Activated CD8-positive, alpha-beta T cell treated with anti-CD3 and anti-CD28 coated beads, Interleukin-2, amount 10 ng/mL, durations not matched to agents 7 days and 5 days (primary cell): ENCODE data around the gene ERF. TPM values are rescaled to one million over a fixed set of nuclear protein-coding genes. Genes with fewer than 3 reads are reported as not detected.
A peak's percentile ranks its signal among the peaks of the same experiment; 100 is the strongest.

ENCODE experiments used
- ATAC-seq: fragments of 150-1000 bp; cut with Tn5 transposase; one replicate; pipeline ENCODE4 v1.10.0; 2021; ENCODE audit warnings: moderate library complexity
- CTCF ChIA-PET: fragments of 350-600 bp; sonication (Branson Sonifier 250); formaldehyde crosslinking; loops from one replicate; lab custom pipeline; 2021; ENCODE audit warnings: antibody characterized with exemption; lab: Charles Lee
- POLR2A ChIA-PET: fragments of 350-600 bp; sonication (Branson Sonifier 250); formaldehyde crosslinking; loops from one replicate; lab custom pipeline; 2021; ENCODE audit warnings: antibody characterized with exemption; lab: Charles Lee
- DNase-seq: peaks from one replicate; pipeline ENCODE4 v3.0.0-alpha.2; 2020
- H3K27ac Mint-ChIP-seq: one replicate; pipeline ENCODE4 v1.8.0; 2021; ENCODE audit warnings: mild to moderate bottlenecking, mixed read lengths
- H3K27me3 Mint-ChIP-seq: one replicate; pipeline ENCODE4 v1.8.0; 2021; ENCODE audit warnings: low read depth, mixed read lengths
- H3K36me3 Mint-ChIP-seq: one replicate; pipeline ENCODE4 v1.8.0; 2021; ENCODE audit warnings: low read depth, mixed read lengths
- H3K4me1 Mint-ChIP-seq: one replicate; pipeline ENCODE4 v1.8.0; 2021; ENCODE audit warnings: low read depth, mixed read lengths
- H3K4me3 Mint-ChIP-seq: one replicate; pipeline ENCODE4 v1.8.0; 2021; ENCODE audit warnings: mild to moderate bottlenecking, mixed read lengths
- H3K9me3 Mint-ChIP-seq: one replicate; pipeline ENCODE4 v1.8.0; 2022; ENCODE audit warnings: mixed read lengths; ENCODE audit not compliant: insufficient read depth
- total RNA-seq, 2 experiments: library from RNA; stranded (reverse); gene quantifications; one replicate each; pipeline ENCODE4 v1.2.3, GENCODE V29; 2021

Gene ERF
- total RNA-seq, 2 experiments from 2014 or later: 49.9 to 54.5 TPM

- peaks cover 35% of the 10 kb centered on the region for H3K36me3 Mint-ChIP-seq
Observed at GRCh38 chr19:42273407-42274064, 18.6 kb upstream of the ERF start.

GRCh38 chr19:42272989-42273406, 18.1 kb upstream of the ERF start:
- peaks cover 56% of the 10 kb centered on the region for H3K4me1 Mint-ChIP-seq
- ATAC-seq: no peak
- POLR2A ChIA-PET: no interaction called here

More at GRCh38 chr19:42273407-42274064, 18.6 kb upstream of the ERF start:
- H3K4me1 Mint-ChIP-seq: peaks cover 60% of the 10 kb centered on the region
- no peak overlapping the region for H3K27ac Mint-ChIP-seq
- no peak overlapping the region for H3K4me3 Mint-ChIP-seq
- DNase-seq (no peak), ATAC-seq (no peak)
- CTCF ChIA-PET: no interaction called here
- H3K9me3 Mint-ChIP-seq: no peaks in the 10 kb centered on the region
- POLR2A ChIA-PET: no interaction called here
- H3K27me3 Mint-ChIP-seq: no peaks in the 10 kb centered on the region

GRCh38 chr19:42272535-42272897, 17.6 kb upstream of the ERF start:
- CTCF ChIA-PET: interaction anchor here (0.7 kb wide), 1 partner anchor 17 kb away, joined by 3 read pairs; no protein-coding TSS in a partner anchor
- DNase-seq: no peak

More at GRCh38 chr19:42272989-42273406, 18.1 kb upstream of the ERF start:
- Mint-ChIP-seq H3K4me3 (no peak overlapping the region), H3K36me3 (peaks cover 35% of the 10 kb centered on the region), H3K27me3 (no peaks in the 10 kb centered on the region), H3K27ac (no peak overlapping the region), H3K9me3 (no peaks in the 10 kb centered on the region)
- no peak for DNase-seq
- CTCF ChIA-PET: no interaction called here

GRCh38 chr19:42271861-42272534, 17.1 kb upstream of the ERF start:
- H3K4me3 Mint-ChIP-seq: no peak overlapping the region
- ATAC-seq: no peak
- peaks cover 58% of the 10 kb centered on the region for H3K4me1 Mint-ChIP-seq
- ChIA-PET CTCF (interaction anchor here (0.7 to 3.2 kb wide), 3 partner anchors 8 to 139 kb away, joined by 3 to 60 read pairs (median 8); partner anchors contain the start of gene POU2F2), POLR2A (no interaction called here)
- peaks cover 35% of the 10 kb centered on the region for H3K36me3 Mint-ChIP-seq
- no peaks in the 10 kb centered on the region for H3K9me3 Mint-ChIP-seq
- no peaks in the 10 kb centered on the region for H3K27me3 Mint-ChIP-seq
- no peak for DNase-seq
- no peak overlapping the region for H3K27ac Mint-ChIP-seq

More at GRCh38 chr19:42272535-42272897, 17.6 kb upstream of the ERF start:
- no peaks in the 10 kb centered on the region for H3K27me3 Mint-ChIP-seq
- no peak for ATAC-seq
- POLR2A ChIA-PET: no interaction called here
- no peak overlapping the region for H3K4me3 Mint-ChIP-seq
- H3K27ac Mint-ChIP-seq: no peak overlapping the region
- peaks cover 59% of the 10 kb centered on the region for H3K4me1 Mint-ChIP-seq
- peaks cover 35% of the 10 kb centered on the region for H3K36me3 Mint-ChIP-seq
- H3K9me3 Mint-ChIP-seq: no peaks in the 10 kb centered on the region

- Mint-ChIP-seq H3K27ac (no peak overlapping the region), H3K4me1 (peaks cover 49% of the 10 kb centered on the region), H3K27me3 (no peaks in the 10 kb centered on the region), H3K9me3 (no peaks in the 10 kb centered on the region), H3K4me3 (no peak overlapping the region), H3K36me3 (peaks cover 32% of the 10 kb centered on the region)
- DNase-seq (no peak), ATAC-seq (no peak)
- ChIA-PET CTCF (interaction anchor here (0.7 to 3.2 kb wide), 5 partner anchors 9 to 138 kb away, joined by 3 to 60 read pairs (median 8); partner anchors contain the start of genes GSK3A and POU2F2), POLR2A (interaction anchor here (0.6 to 2.0 kb wide), 9 partner anchors 9 to 177 kb away, joined by 3 to 33 read pairs (median 5); partner anchors contain the start of genes GSK3A, PAFAH1B3 and PRR19)
Observed at GRCh38 chr19:42271045-42271419, 16.1 kb upstream of the ERF start.

GRCh38 chr19:42270346-42271044, 15.6 kb upstream of the ERF start:
- POLR2A ChIA-PET: interaction anchor here (0.6 to 2.0 kb wide), 17 partner anchors 9 to 194 kb away, joined by 3 to 33 read pairs (median 4); partner anchors contain the start of genes GSK3A, PAFAH1B3, PRR19 and ZNF574
- ATAC-seq: peak; percentile 2
- H3K36me3 Mint-ChIP-seq: peaks cover 28% of the 10 kb centered on the region
- no peak overlapping the region for H3K27ac Mint-ChIP-seq
- CTCF ChIA-PET: interaction anchor here (0.7 to 3.2 kb wide), 8 partner anchors 10 to 161 kb away, joined by 3 to 60 read pairs (median 3); partner anchors contain the start of genes GSK3A and POU2F2
- H3K9me3 Mint-ChIP-seq: no peaks in the 10 kb centered on the region
- H3K4me3 Mint-ChIP-seq: no peak overlapping the region
- peaks cover 45% of the 10 kb centered on the region for H3K4me1 Mint-ChIP-seq
- H3K27me3 Mint-ChIP-seq: no peaks in the 10 kb centered on the region
- peak; percentile 81 for DNase-seq

GRCh38 chr19:42269478-42270345, 14.8 kb upstream of the ERF start:
- ATAC-seq (no peak), DNase-seq (no peak)
- ChIA-PET CTCF (interaction anchor here (0.7 to 3.2 kb wide), 6 partner anchors 10 to 161 kb away, joined by 3 to 60 read pairs (median 3); partner anchors contain the start of gene GSK3A), POLR2A (interaction anchor here (0.6 to 2.0 kb wide), 13 partner anchors 9 to 127 kb away, joined by 3 to 33 read pairs (median 5); partner anchors contain the start of gene GSK3A)
- no peak overlapping the region for H3K4me3 Mint-ChIP-seq
- peaks cover 38% of the 10 kb centered on the region for H3K4me1 Mint-ChIP-seq
- H3K9me3 Mint-ChIP-seq: no peaks in the 10 kb centered on the region
- peaks cover 22% of the 10 kb centered on the region for H3K36me3 Mint-ChIP-seq
- no peak overlapping the region for H3K27ac Mint-ChIP-seq
- no peaks in the 10 kb centered on the region for H3K27me3 Mint-ChIP-seq

- Mint-ChIP-seq H3K4me1 (peaks cover 34% of the 10 kb centered on the region), H3K27me3 (no peaks in the 10 kb centered on the region)
- CTCF ChIA-PET: interaction anchor here (3.2 kb wide), 1 partner anchor 11 kb away, joined by 60 read pairs; no protein-coding TSS in a partner anchor
Observed at GRCh38 chr19:42268704-42269477, 14.0 kb upstream of the ERF start, which contains the start of gene CIC. CIC (plus strand) TSS chr19:42269252; CDS start chr19:42271784, 2,532 bp downstream.

GRCh38 chr19:42268142-42268703, 13.3 kb upstream of the ERF start:
- CTCF ChIA-PET: interaction anchor here (0.7 to 1.4 kb wide), 3 partner anchors 11 to 141 kb away, joined by 3 to 7 read pairs (median 3); no protein-coding TSS in a partner anchor
- ATAC-seq (peak; percentile 68), DNase-seq (peak; percentile 100)
- H3K27me3 Mint-ChIP-seq: no peaks in the 10 kb centered on the region
- no peak overlapping the region for H3K27ac Mint-ChIP-seq
- H3K4me3 Mint-ChIP-seq: no peak overlapping the region
- POLR2A ChIA-PET: interaction anchor here (0.7 to 1.4 kb wide), 4 partner anchors 9 to 16 kb away, joined by 4 read pairs; no protein-coding TSS in a partner anchor
- H3K36me3 Mint-ChIP-seq: peaks cover 9% of the 10 kb centered on the region
- peaks cover 31% of the 10 kb centered on the region for H3K4me1 Mint-ChIP-seq
- no peaks in the 10 kb centered on the region for H3K9me3 Mint-ChIP-seq

More at GRCh38 chr19:42268704-42269477, 14.0 kb upstream of the ERF start, which contains the start of gene CIC:
- DNase-seq (peak; percentile 100), ATAC-seq (peak; percentile 89)
- Mint-ChIP-seq H3K27ac (no peak within 1 kb of the TSS), H3K9me3 (no peaks in the 10 kb centered on the region), H3K4me3 (no peak within 1 kb of the TSS), H3K36me3 (peaks cover 15% of the 10 kb centered on the region)
- POLR2A ChIA-PET: interaction anchor here (1.8 kb wide), 1 partner anchor 14 kb away, joined by 11 read pairs; no protein-coding TSS in a partner anchor
